Endodermal cell (in vitro differentiated cells): ENCODE results near the gene DNMT3A. TPM values are rescaled to one million over a fixed set of nuclear protein-coding genes. Genes with fewer than 3 reads are reported as not detected.

Experiments used
- DNase-seq: peaks from one replicate; pipeline ENCODE4 v3.0.0-alpha.2; 2017
- H3K27ac ChIP-seq: 2 replicates; pipeline ENCODE4 v1.5.1; 2013; ENCODE audit warnings: mild to moderate bottlenecking, low read depth, low read length, moderate library complexity
- H3K27me3 ChIP-seq: 2 replicates; pipeline ENCODE4 v1.6.1; 2013; ENCODE audit warnings: mild to moderate bottlenecking, low read length, moderate library complexity; ENCODE audit not compliant: insufficient read depth, control insufficient read depth, poor library complexity, severe bottlenecking
- H3K36me3 ChIP-seq: 2 replicates; pipeline ENCODE4 v1.7.0; 2013; ENCODE audit warnings: mild to moderate bottlenecking, low read length, moderate library complexity; ENCODE audit not compliant: control insufficient read depth, insufficient read depth
- H3K4me1 ChIP-seq: one replicate; pipeline ENCODE4 v1.7.0; 2013; ENCODE audit warnings: low read length; ENCODE audit not compliant: control insufficient read depth, insufficient read depth
- H3K4me3 ChIP-seq: 2 replicates; pipeline ENCODE4 v1.5.1; 2013; ENCODE audit warnings: mild to moderate bottlenecking, low read length, moderate library complexity
- H3K9ac ChIP-seq: 2 replicates; pipeline ENCODE4 v1.6.1; 2013; ENCODE audit warnings: mild to moderate bottlenecking, low read length, moderate library complexity; ENCODE audit not compliant: poor library complexity, severe bottlenecking; ENCODE audit errors: extremely low read depth
- H3K9me3 ChIP-seq: 2 replicates; pipeline ENCODE4 v1.6.1; 2013; ENCODE audit warnings: mild to moderate bottlenecking, low read length, moderate library complexity; ENCODE audit not compliant: control insufficient read depth
- H3K27ac Mint-ChIP-seq: 2 replicates; pipeline ENCODE4 v1.8.0; 2020; ENCODE audit warnings: mixed read lengths
- H3K27me3 Mint-ChIP-seq: 2 replicates; pipeline ENCODE4 v1.8.0; 2021; ENCODE audit warnings: mild to moderate bottlenecking, mixed read lengths; ENCODE audit not compliant: insufficient read depth
- H3K36me3 Mint-ChIP-seq: 2 replicates; pipeline ENCODE4 v1.8.0; 2020; ENCODE audit warnings: low read depth, mixed read lengths
- H3K4me1 Mint-ChIP-seq: 2 replicates; pipeline ENCODE4 v1.8.0; 2020; ENCODE audit warnings: mixed read lengths
- H3K4me3 Mint-ChIP-seq: 2 replicates; pipeline ENCODE4 v1.8.0; 2020; ENCODE audit warnings: mild to moderate bottlenecking, moderate library complexity, mixed read lengths
- H3K9me3 Mint-ChIP-seq: 2 replicates; pipeline ENCODE4 v1.8.0; 2020; ENCODE audit warnings: mild to moderate bottlenecking, mixed read lengths
- WGBS, 2 experiments: methylation state at CpG; one replicate each; pipeline versions ENCODE4 v1.1.5 to v1.1.7; 2013; ENCODE audit warnings: missing lambda C conversion rate in 2 of 2, mixed read lengths in 1 of 2; ENCODE audit not compliant: insufficient coverage in 1 of 2, insufficient read length in 1 of 2; 5-methylcytosine and 5-hydroxymethylcytosine counted together
- total RNA-seq, 2 donors: library from RNA; stranded (reverse); fragmentation: NEBNext Ultra II Directional in 1 of 2; extraction: Animal tissue kit (Norgen Biotek cat#: 25700) in 1 of 2; gene quantifications; 2 replicates in 1 of 2; 3 replicates in 1 of 2; pipeline ENCODE4 v1.2.1, GENCODE V29; 2021
- TF ChIP-seq, protein P1 (sequence below): fragments of 200-600 bp; sonication (generic); conservative IDR thresholded peaks from 2 replicates; pipeline ENCODE4 v1.5.0; 2021; ENCODE audit warnings: antibody characterized with exemption, mild to moderate bottlenecking

Gene DNMT3A
- total RNA-seq, 2 donors from 2014 or later = 124 to 139 TPM

DNA sequence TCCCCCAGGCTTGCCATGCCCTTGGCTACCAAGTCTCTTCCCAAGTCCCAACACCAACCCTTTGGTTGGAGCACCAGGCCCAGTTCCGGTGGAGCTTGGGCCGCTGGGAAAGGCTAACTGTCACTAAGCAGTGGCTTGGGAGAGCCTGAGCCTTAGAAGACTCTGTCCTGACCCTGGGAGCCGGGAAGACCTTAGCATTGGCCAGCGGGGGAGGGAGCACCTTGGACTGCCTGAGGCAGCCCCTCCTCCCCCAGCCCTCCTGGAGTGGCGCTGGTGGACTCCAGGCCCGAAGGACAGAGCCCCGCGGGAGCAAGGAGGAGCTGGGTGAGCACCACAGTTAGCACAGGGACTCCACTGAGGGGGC is 110.8 kb downstream of the DNMT3A start:
- Mint-ChIP-seq H3K27me3 (no peaks in the 10 kb centered on the region), H3K36me3 (peaks cover 42% of the 10 kb centered on the region), H3K9me3 (no peaks in the 10 kb centered on the region), H3K27ac (no peak overlapping the region), H3K4me3 (no peak overlapping the region), H3K4me1 (peaks cover 42% of the 10 kb centered on the region)
- Histone ChIP-seq H3K4me3 (no peak overlapping the region), H3K27ac (peak overlapping the region; percentile 16), H3K9ac (no peak overlapping the region), H3K27me3 (no peaks in the 10 kb centered on the region), H3K4me1 (peaks cover 18% of the 10 kb centered on the region), H3K9me3 (no peaks in the 10 kb centered on the region), H3K36me3 (peaks cover 38% of the 10 kb centered on the region)
- TF ChIP-seq, protein P1, sequence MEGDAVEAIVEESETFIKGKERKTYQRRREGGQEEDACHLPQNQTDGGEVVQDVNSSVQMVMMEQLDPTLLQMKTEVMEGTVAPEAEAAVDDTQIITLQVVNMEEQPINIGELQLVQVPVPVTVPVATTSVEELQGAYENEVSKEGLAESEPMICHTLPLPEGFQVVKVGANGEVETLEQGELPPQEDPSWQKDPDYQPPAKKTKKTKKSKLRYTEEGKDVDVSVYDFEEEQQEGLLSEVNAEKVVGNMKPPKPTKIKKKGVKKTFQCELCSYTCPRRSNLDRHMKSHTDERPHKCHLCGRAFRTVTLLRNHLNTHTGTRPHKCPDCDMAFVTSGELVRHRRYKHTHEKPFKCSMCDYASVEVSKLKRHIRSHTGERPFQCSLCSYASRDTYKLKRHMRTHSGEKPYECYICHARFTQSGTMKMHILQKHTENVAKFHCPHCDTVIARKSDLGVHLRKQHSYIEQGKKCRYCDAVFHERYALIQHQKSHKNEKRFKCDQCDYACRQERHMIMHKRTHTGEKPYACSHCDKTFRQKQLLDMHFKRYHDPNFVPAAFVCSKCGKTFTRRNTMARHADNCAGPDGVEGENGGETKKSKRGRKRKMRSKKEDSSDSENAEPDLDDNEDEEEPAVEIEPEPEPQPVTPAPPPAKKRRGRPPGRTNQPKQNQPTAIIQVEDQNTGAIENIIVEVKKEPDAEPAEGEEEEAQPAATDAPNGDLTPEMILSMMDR = no peak
- DNase-seq = peak; percentile 59
- WGBS, 2 experiments = 85 to 90% methylated on average over 2 to 8 of the region's 8 CpGs

DNA sequence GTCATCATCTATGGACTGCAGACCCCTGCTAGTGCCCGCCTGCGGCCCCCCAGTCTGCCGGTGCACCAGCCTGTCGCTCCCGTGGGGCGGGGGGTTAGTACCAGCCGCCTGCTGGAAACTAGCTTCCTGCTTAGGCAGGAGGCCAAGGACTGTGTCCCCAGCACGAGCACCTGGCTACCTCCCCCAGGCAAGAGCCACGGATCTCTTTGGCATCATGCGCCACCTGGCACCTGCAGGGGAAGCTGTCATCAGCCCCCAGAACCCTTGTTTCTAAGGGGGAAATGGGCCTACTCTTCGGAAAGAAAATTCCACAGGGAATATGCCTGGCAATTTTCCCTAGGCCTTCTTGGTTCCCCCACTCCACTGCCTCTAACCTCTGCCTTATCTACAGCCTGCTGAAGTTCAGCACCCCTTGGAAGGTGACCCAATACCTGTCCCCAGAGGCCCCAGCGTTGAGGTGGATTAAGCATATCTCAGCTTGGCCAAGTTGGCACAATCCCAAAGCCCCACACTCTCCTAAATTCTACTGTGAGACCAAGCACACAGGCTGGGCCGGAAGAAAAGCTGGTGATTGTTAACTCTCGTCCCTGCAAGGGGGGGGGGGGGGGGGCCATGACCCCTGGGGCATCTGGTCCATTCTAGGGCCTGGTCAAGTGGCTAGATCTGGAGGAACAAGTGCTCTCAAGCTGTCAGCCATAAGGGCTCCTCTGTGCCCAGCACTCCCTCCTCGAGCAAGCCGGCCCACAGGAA is 111.4 kb downstream of the DNMT3A start:
- H3K9me3 Mint-ChIP-seq = no peaks in the 10 kb centered on the region
- no peaks in the 10 kb centered on the region for H3K27me3 Mint-ChIP-seq
- peaks cover 36% of the 10 kb centered on the region for H3K36me3 Mint-ChIP-seq
- no peaks in the 10 kb centered on the region for H3K9me3 ChIP-seq
- H3K27ac ChIP-seq = peak overlapping the region; percentile 16
- peaks cover 32% of the 10 kb centered on the region for H3K36me3 ChIP-seq
- H3K4me3 ChIP-seq = no peak overlapping the region
- DNase-seq = no peak
- no peak overlapping the region for H3K9ac ChIP-seq
- H3K4me1 Mint-ChIP-seq = peaks cover 37% of the 10 kb centered on the region
- peaks cover 18% of the 10 kb centered on the region for H3K4me1 ChIP-seq
- TF ChIP-seq, protein P1 = no peak
- peak overlapping the region; percentile 52 for H3K27ac Mint-ChIP-seq
- no peaks in the 10 kb centered on the region for H3K27me3 ChIP-seq
- no peak overlapping the region for H3K4me3 Mint-ChIP-seq
- 90 to 95% methylated on average over 10 to 16 of the region's 16 CpGs for WGBS, 2 experiments

DNA sequence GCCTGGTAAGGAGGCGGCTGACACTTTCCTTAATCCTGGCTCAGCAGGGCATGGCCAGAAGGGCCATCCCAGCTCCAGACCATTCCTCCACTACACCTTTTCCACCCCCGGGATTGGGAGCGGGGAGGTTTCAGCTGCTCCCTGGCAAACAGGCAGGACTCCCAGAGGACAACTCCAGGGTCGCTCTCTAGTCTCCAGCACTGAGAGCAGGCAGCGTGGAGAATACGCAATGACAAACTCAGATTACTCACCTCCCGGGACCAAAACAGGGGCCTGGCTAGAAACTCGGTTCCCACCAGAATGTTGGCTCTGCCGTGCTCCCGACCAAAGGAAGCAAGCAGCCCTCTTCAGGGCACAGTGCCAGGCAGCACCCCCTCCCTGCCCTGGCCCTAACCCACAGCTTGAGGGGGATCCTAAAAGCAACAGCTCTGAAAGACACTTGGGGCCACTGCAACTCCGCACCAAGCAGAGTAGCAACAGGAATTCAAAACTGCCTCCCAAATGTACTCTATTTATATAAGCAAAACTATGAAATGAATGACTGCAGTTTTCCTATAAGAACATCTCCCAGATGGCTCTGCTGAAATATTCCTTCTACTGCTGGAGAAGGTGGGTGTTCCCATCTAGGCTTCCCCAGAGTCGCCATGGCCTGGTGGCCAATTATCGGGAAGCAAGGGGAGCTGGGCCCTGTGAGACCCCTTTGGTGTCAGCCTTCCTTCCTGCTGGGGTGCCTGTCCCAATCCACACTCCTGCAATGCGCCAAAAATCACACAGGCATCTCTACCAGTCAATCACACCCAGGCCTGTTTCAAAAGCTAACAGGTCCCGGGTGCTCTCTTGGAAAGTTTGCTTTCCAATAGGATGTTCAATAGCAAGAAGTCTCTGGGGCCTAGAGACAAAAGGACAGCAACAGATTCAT is 112.2 kb downstream of the DNMT3A start:
- TF ChIP-seq, protein P1 = no peak
- Histone ChIP-seq H3K36me3 (peaks cover 24% of the 10 kb centered on the region), H3K9ac (peak overlapping the region; percentile 3), H3K27me3 (no peaks in the 10 kb centered on the region), H3K27ac (peak overlapping the region; percentile 7), H3K4me1 (peaks cover 18% of the 10 kb centered on the region), H3K9me3 (no peaks in the 10 kb centered on the region), H3K4me3 (no peak overlapping the region)
- H3K4me3 Mint-ChIP-seq = peak overlapping the region; percentile 20
- H3K4me1 Mint-ChIP-seq = peaks cover 31% of the 10 kb centered on the region
- peak; percentile 82 for DNase-seq
- H3K27me3 Mint-ChIP-seq = no peaks in the 10 kb centered on the region
- H3K27ac Mint-ChIP-seq = peak overlapping the region; percentile 95
- peaks cover 30% of the 10 kb centered on the region for H3K36me3 Mint-ChIP-seq
- H3K9me3 Mint-ChIP-seq = no peaks in the 10 kb centered on the region
- 75 to 77% methylated on average over 11 to 15 of the region's 15 CpGs for WGBS, 2 experiments
